ENCODE measurements around the gene ARV1.

ARV1 gene

GRCh38 chr1:231039161-231040018 is 60.5 kb downstream of the ARV1 start:
- peak overlapping the region; percentile 90 for H4K8ac ChIP-seq (ENCODE audit: low read length)
- peak overlapping the region; percentile 72 for H3K9ac ChIP-seq (ENCODE audit: low read length)
- peak overlapping the region; percentile 78 to 88 for H3K4me3 ChIP-seq (ENCODE audit: insufficient read depth in 1 of 2, low read depth in 1 of 2, low read length in 2 of 2)
- peaks cover 3% of the 10 kb centered on the region for H3K9me3 ChIP-seq (ENCODE audit: control insufficient read depth, low read length)
- H3K27ac ChIP-seq (ENCODE audit: low read length, poor library complexity, severe bottlenecking), result no peak overlapping the region
- peaks cover 3 to 9% of the 10 kb centered on the region in 2 experiments for H3K27me3 ChIP-seq (ENCODE audit: control insufficient read depth in 1 of 2, insufficient read depth in 1 of 2, low read length in 2 of 2)
- H3K4me1 ChIP-seq (ENCODE audit: control insufficient read depth, insufficient read depth, low read depth, low read length), result peaks cover 16% of the 10 kb centered on the region
- H3K14ac ChIP-seq (ENCODE audit: low read length in 2 of 2), result peak overlapping the region; percentile 95 to 96
- H2BK120ac ChIP-seq (ENCODE audit: low read depth, low read length), result peak overlapping the region; percentile 98
- no peaks in the 10 kb centered on the region for H3K36me3 ChIP-seq (ENCODE audit: control insufficient read depth in 1 of 2, insufficient read depth in 2 of 2, low read depth in 1 of 2, low read length in 2 of 2)
- peak overlapping the region; percentile 98 to 99 for H3K18ac ChIP-seq (ENCODE audit: low read depth in 1 of 2, low read length in 2 of 2)
- H3K23ac ChIP-seq (ENCODE audit: low read length in 2 of 2), result peak overlapping the region in 1 of 2 experiments; percentile 93
- H3K4me2 ChIP-seq (ENCODE audit: low read length, poor library complexity, severe bottlenecking), result peak overlapping the region; percentile 89
- peak overlapping the region; percentile 94 for H4K91ac ChIP-seq (ENCODE audit: low read length)
- H2AK5ac ChIP-seq (ENCODE audit: low read length, severe bottlenecking), result no peak overlapping the region
- peak overlapping the region; percentile 89 to 95 for H3K4ac ChIP-seq (ENCODE audit: low read depth in 1 of 2, low read length in 2 of 2)
- peaks cover 5% of the 10 kb centered on the region for H3K79me1 ChIP-seq (replicated peaks; ENCODE audit: low read length, poor library complexity, severe bottlenecking)
- DNase-seq, result peak; percentile 79
- WGBS, result under 1% methylated on average over 64 of the region's 91 CpGs
- H2BK5ac ChIP-seq (ENCODE audit: low read depth, low read length, poor library complexity, severe bottlenecking), result no peak overlapping the region
- peak overlapping the region; percentile 97 for H2BK15ac ChIP-seq (ENCODE audit: low read depth, poor library complexity, severe bottlenecking)
- H2AFZ ChIP-seq (ENCODE audit: low read depth, low read length), result no peak overlapping the region
- peak overlapping the region; percentile 28 to 95 for H2BK12ac ChIP-seq (ENCODE audit: low read length in 2 of 2)

GRCh38 chr1:231040019-231040799 is 61.3 kb downstream of the ARV1 start, which contains the start of gene FAM89A:
Gene FAM89A, minus strand, starts transcription at chr1:231040254. Its CDS starts 43 bp downstream, at chr1:231040211.
- Histone ChIP-seq H2BK5ac (ENCODE audit: low read depth, low read length, poor library complexity, severe bottlenecking) (no peak within 1 kb of the TSS), H3K9ac (ENCODE audit: low read length) (peak within 1 kb of the TSS; percentile 72)

GRCh38 chr1:231040800-231041718 is 62.2 kb downstream of the ARV1 start:
- WGBS, result 1% methylated on average over 32 of the region's 37 CpGs
- Histone ChIP-seq H3K9ac (ENCODE audit: low read length) (no peak overlapping the region), H3K27me3 (ENCODE audit: control insufficient read depth in 1 of 2, insufficient read depth in 1 of 2, low read length in 2 of 2) (peaks cover 10 to 24% of the 10 kb centered on the region in 2 experiments)

More at GRCh38 chr1:231040019-231040799, 61.3 kb downstream of the ARV1 start, which contains the start of gene FAM89A:
- peak within 1 kb of the TSS in 1 of 2 experiments; percentile 93 for H3K23ac ChIP-seq (ENCODE audit: low read length in 2 of 2)
- peak; percentile 51 for DNase-seq
- H3K18ac ChIP-seq (ENCODE audit: low read depth in 1 of 2, low read length in 2 of 2), result peak within 1 kb of the TSS; percentile 98 to 99
- peak within 1 kb of the TSS; percentile 99 for H2BK15ac ChIP-seq (ENCODE audit: low read depth, poor library complexity, severe bottlenecking)
- peak within 1 kb of the TSS; percentile 95 to 96 for H3K14ac ChIP-seq (ENCODE audit: low read length in 2 of 2)
- 1% methylated on average over 44 of the region's 82 CpGs for WGBS
- H3K4ac ChIP-seq (ENCODE audit: low read depth in 1 of 2, low read length in 2 of 2), result peak within 1 kb of the TSS; percentile 89 to 95
- H2AK5ac ChIP-seq (ENCODE audit: low read length, severe bottlenecking), result no peak within 1 kb of the TSS
- no peak within 1 kb of the TSS for H3K27ac ChIP-seq (ENCODE audit: low read length, poor library complexity, severe bottlenecking)
- peak within 1 kb of the TSS; percentile 90 for H4K8ac ChIP-seq (ENCODE audit: low read length)
- H3K4me3 ChIP-seq (ENCODE audit: insufficient read depth in 1 of 2, low read depth in 1 of 2, low read length in 2 of 2), result peak within 1 kb of the TSS; percentile 78 to 88
- peak within 1 kb of the TSS; percentile 85 to 95 for H2BK12ac ChIP-seq (ENCODE audit: low read length in 2 of 2)
- H3K27me3 ChIP-seq (ENCODE audit: control insufficient read depth in 1 of 2, insufficient read depth in 1 of 2, low read length in 2 of 2), result peaks cover 3 to 17% of the 10 kb centered on the region in 2 experiments
- peak within 1 kb of the TSS; percentile 98 for H2BK120ac ChIP-seq (ENCODE audit: low read depth, low read length)
- no peaks in the 10 kb centered on the region for H3K36me3 ChIP-seq (ENCODE audit: control insufficient read depth in 1 of 2, insufficient read depth in 2 of 2, low read depth in 1 of 2, low read length in 2 of 2)
- peaks cover 5% of the 10 kb centered on the region for H3K79me1 ChIP-seq (replicated peaks; ENCODE audit: low read length, poor library complexity, severe bottlenecking)
- H3K4me2 ChIP-seq (ENCODE audit: low read length, poor library complexity, severe bottlenecking), result peak within 1 kb of the TSS; percentile 92
- H2AFZ ChIP-seq (ENCODE audit: low read depth, low read length), result no peak within 1 kb of the TSS
- H4K91ac ChIP-seq (ENCODE audit: low read length), result peak within 1 kb of the TSS; percentile 97
- H3K9me3 ChIP-seq (ENCODE audit: control insufficient read depth, low read length), result peaks cover 11% of the 10 kb centered on the region
- peaks cover 16% of the 10 kb centered on the region for H3K4me1 ChIP-seq (ENCODE audit: control insufficient read depth, insufficient read depth, low read depth, low read length)

More at GRCh38 chr1:231040800-231041718, 62.2 kb downstream of the ARV1 start:
- H2AK5ac ChIP-seq (ENCODE audit: low read length, severe bottlenecking), result no peak overlapping the region
- H2BK120ac ChIP-seq (ENCODE audit: low read depth, low read length), result peak overlapping the region; percentile 89
- H3K23ac ChIP-seq (ENCODE audit: low read length in 2 of 2), result peak overlapping the region in 1 of 2 experiments; percentile 57
- peak overlapping the region; percentile 97 for H4K91ac ChIP-seq (ENCODE audit: low read length)
- peak overlapping the region in 1 of 2 experiments; percentile 9 for H3K14ac ChIP-seq (ENCODE audit: low read length in 2 of 2)
- peaks cover 16% of the 10 kb centered on the region for H3K4me1 ChIP-seq (ENCODE audit: control insufficient read depth, insufficient read depth, low read depth, low read length)
- peak overlapping the region; percentile 85 for H4K8ac ChIP-seq (ENCODE audit: low read length)
- H3K4me2 ChIP-seq (ENCODE audit: low read length, poor library complexity, severe bottlenecking), result peak overlapping the region; percentile 92
- no peak overlapping the region for H3K27ac ChIP-seq (ENCODE audit: low read length, poor library complexity, severe bottlenecking)
- peak overlapping the region; percentile 44 to 80 for H3K18ac ChIP-seq (ENCODE audit: low read depth in 1 of 2, low read length in 2 of 2)
- peak overlapping the region; percentile 78 for H3K4me3 ChIP-seq (ENCODE audit: insufficient read depth in 1 of 2, low read depth in 1 of 2, low read length in 2 of 2)
- H2BK12ac ChIP-seq (ENCODE audit: low read length in 2 of 2), result peak overlapping the region; percentile 79 to 85
- H2BK5ac ChIP-seq (ENCODE audit: low read depth, low read length, poor library complexity, severe bottlenecking), result no peak overlapping the region
- peak; percentile 69 for DNase-seq
- H3K36me3 ChIP-seq (ENCODE audit: control insufficient read depth in 1 of 2, insufficient read depth in 2 of 2, low read depth in 1 of 2, low read length in 2 of 2), result no peaks in the 10 kb centered on the region
- H3K4ac ChIP-seq (ENCODE audit: low read depth in 1 of 2, low read length in 2 of 2), result no peak overlapping the region
- H2AFZ ChIP-seq (ENCODE audit: low read depth, low read length), result no peak overlapping the region
- peak overlapping the region; percentile 99 for H2BK15ac ChIP-seq (ENCODE audit: low read depth, poor library complexity, severe bottlenecking)
- peaks cover 3% of the 10 kb centered on the region for H3K79me1 ChIP-seq (replicated peaks; ENCODE audit: low read length, poor library complexity, severe bottlenecking)
- H3K9me3 ChIP-seq (ENCODE audit: control insufficient read depth, low read length), result peaks cover 11% of the 10 kb centered on the region
